SK-N-MC (cell line): ENCODE measurements around the gene SLC25A42.

Experiments
- DNase-seq: peaks from one replicate; pipeline ENCODE4 v3.0.0-alpha.2; 2011; ENCODE audit warnings: low read depth, low spot score
- H3K27ac ChIP-seq: fragments of 200-600 bp; sonication (generic); 2 replicates; pipeline ENCODE4 v1.5.1; 2016; ENCODE audit warnings: mixed run types
- H3K36me3 ChIP-seq: fragments of 200-600 bp; sonication (generic); 2 replicates; pipeline ENCODE4 v1.6.1; 2017; ENCODE audit warnings: antibody characterized with exemption, low read length, mixed read lengths; ENCODE audit not compliant: insufficient read depth
- H3K4me3 ChIP-seq: fragments of 200-600 bp; sonication (generic); 2 replicates; pipeline ENCODE4 v1.5.1; 2016
- H3K9ac ChIP-seq: fragments of 200-600 bp; sonication (generic); 2 replicates; pipeline ENCODE4 v1.8.0; 2017; ENCODE audit warnings: mixed run types, mixed read lengths; ENCODE audit not compliant: insufficient read length
- H3K9me3 ChIP-seq: fragments of 200-600 bp; sonication (generic); 2 replicates; pipeline ENCODE4 v1.6.1; 2017; ENCODE audit warnings: low read depth, mild to moderate bottlenecking, antibody characterized with exemption, low read length, moderate library complexity, mixed read lengths
- EZH2 ChIP-seq: fragments of 200-600 bp; sonication (generic); IDR thresholded peaks from one replicate; pipeline ENCODE4 v1.6.1; 2017; ENCODE audit warnings: antibody characterized with exemption
- FOXP2 ChIP-seq: optimal IDR thresholded peaks from 2 replicates; pipeline ENCODE3; 2011; ENCODE audit warnings: mild to moderate bottlenecking, moderate library complexity; ENCODE audit not compliant: insufficient read depth; ENCODE audit errors: extremely low read length, control extremely low read depth
- POLR2AphosphoS5 ChIP-seq: IDR thresholded peaks from 2 replicates; pipeline ENCODE4 v1.6.1; 2012; ENCODE audit warnings: mild to moderate bottlenecking, low read depth, low read length, borderline replicate concordance

The SLC25A42 gene

DNA sequence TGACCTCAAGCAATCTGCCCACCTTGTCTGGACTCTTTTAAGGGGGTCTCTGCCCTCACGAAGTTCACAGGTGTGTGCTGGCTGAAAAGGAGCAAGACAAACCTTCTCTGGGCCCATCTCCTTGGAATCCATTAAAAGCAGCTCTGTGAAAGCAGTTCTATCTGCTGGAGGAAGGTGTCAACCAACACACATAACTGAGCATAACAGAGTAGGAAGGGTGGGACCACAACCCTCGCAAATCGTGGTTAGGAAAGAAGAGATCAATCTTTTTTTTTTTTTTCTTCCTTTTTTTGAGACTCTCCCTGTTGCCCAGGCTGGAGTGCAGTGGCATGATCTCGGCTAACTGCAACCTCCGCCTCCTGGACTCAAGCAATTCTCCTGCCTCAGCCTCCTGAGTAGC is 31.9 kb upstream of the SLC25A42 start:
- peaks cover 59% of the 10 kb centered on the region for H3K36me3 ChIP-seq
- TF ChIP-seq FOXP2 = no peak
- TF ChIP-seq EZH2 = no peak
- TF ChIP-seq POLR2AphosphoS5 = no peak
- peak overlapping the region; percentile 81 for H3K4me3 ChIP-seq
- DNase-seq = no peak
- H3K9ac ChIP-seq = peak overlapping the region; percentile 41
- H3K9me3 ChIP-seq = no peaks in the 10 kb centered on the region
- no peak overlapping the region for H3K27ac ChIP-seq

DNA sequence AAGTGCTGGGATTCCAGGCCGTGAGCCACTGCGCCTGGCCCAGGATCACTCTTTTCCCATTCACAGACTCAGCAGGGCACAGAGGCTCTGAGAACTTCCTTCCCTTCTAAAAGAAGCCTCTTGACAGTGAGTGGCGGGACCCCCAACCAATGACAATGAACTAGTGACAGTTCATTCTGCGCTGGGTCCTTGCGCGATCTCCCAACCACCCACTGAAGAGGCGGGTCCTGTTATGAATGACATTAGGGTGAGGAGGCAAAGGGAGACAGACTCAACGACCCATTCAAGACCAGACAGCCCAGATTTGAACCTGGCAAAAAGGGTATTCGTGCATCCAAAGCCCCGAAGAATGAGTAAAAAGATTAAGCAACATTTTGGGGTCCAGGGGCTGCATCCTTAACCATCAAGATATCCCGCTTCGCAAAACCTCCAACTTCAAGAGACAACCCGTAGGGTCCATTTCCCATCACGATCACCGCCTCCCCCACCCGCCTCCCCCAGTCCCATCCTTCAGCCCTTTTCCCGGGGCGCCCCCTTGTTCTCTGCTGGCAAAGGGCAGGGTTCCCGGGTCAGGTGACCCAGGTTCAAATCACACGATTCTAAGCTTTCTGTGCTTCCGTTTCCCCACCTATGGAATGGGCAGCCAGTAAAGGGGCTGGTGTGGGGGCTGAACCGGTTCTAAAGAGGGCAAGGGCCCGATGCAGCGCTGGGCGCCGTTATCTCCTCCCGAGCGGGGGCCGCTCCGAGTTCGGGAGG is 31.2 kb upstream of the SLC25A42 start:
- peaks cover 60% of the 10 kb centered on the region for H3K36me3 ChIP-seq
- peak overlapping the region; percentile 81 for H3K4me3 ChIP-seq
- no peaks in the 10 kb centered on the region for H3K9me3 ChIP-seq
- peak overlapping the region; percentile 84 for H3K27ac ChIP-seq
- DNase-seq = peak; percentile 93
- H3K9ac ChIP-seq = peak overlapping the region; percentile 94
- TF ChIP-seq EZH2 (no peak), POLR2AphosphoS5 (peak; percentile 58; the same call in 1 of the 2 replicates), FOXP2 (no peak)

DNA sequence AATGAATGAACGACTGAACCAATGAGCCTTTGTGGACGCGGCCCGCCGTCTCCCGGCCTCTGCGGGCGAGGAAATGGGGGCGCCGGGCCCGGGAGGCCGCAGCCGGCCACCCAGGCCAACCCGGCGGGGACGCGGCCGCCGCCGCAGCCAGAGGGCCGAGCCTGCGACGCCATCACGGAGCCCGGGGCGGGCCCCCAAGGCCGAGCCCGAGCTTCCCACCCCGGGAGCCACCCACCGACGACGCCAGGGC is 30.7 kb upstream of the SLC25A42 start:
- no peak for DNase-seq
- Histone ChIP-seq H3K27ac (peak overlapping the region; percentile 84), H3K9me3 (no peaks in the 10 kb centered on the region), H3K36me3 (peaks cover 60% of the 10 kb centered on the region), H3K9ac (peak overlapping the region; percentile 94), H3K4me3 (peak overlapping the region; percentile 81)
- TF ChIP-seq FOXP2 (no peak), EZH2 (no peak), POLR2AphosphoS5 (no peak)

DNA sequence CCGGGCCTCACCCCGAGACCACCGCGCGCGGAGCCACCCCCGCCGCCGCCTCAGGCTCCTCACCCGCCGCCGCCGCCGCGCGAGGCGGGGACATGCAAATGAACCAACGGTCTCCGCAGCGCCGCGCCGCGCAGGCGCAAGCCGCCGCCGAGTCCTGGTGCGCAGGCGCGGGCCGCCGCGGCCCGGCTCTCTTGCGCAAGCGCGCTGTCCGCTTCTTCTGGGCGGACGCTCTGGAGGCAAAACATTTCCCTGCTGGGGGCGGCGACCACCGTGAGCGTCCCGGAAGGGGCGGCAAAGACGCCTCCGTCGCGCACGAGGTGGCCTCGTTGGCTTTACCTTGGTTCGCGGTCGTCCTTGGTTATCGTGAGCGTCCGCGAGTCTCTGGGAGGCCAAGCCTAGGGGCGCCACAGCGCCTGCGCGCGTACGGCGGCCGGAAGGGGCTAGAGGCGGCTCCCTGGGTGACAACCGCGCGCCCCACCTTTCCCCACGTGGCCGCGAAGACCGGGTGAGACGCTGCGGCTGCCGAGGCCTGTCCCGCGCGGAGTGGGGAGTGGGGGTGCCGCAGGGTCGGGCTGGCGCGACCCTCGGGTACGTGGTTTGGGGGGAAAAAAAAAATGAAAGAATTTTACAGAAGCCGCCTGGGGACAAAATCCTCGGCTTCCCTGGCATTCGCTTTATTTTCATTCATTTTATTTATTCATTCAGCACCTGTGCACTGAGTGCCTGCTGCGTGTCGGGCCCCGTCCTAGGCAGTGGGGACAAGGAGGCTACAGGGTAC is 30.2 kb upstream of the SLC25A42 start, which contains the start of the genes ARMC6 and SUGP2:
Gene ARMC6 (plus strand): TSS at position 178 of the 778 bp plus-strand sequence. CDS start 607 bp downstream, outside the sequence.
Gene SUGP2 (minus strand): TSS at position 92 of the 778 bp plus-strand sequence. CDS start 2,446 bp downstream, outside the sequence.
- H3K36me3 ChIP-seq = peaks cover 60% of the 10 kb centered on the region
- peak; percentile 47 for DNase-seq

DNA sequence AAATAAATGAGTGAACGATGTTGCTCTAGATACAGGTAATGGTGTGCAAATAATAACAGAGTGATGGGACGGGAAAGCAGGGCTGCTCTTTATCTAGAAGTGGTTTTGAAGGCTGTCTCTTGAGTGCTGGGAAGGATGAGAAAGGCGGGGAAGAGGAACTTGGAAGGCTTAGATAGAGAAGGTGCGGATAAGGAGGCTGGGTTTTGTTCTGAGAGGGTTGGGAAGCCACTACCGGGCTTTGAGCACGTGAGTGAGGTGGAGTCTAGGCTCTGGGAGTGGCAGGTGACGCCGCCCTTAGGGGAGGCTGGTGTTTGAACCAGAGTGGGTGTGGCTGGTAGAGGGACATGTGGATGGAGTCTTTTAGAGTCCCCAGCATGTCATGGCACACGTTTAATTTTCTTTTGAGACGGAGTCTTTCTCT is 29.6 kb upstream of the SLC25A42 start:
- peak; percentile 48 for DNase-seq
- H3K27ac ChIP-seq = peak overlapping the region; percentile 84
- H3K36me3 ChIP-seq = peaks cover 58% of the 10 kb centered on the region
- peak overlapping the region; percentile 81 for H3K4me3 ChIP-seq
- peak; percentile 49; the same call in 1 of the 2 replicates for TF ChIP-seq POLR2AphosphoS5
- TF ChIP-seq FOXP2 = no peak
- TF ChIP-seq EZH2 = no peak
- H3K9me3 ChIP-seq = no peaks in the 10 kb centered on the region
- peak overlapping the region; percentile 72 for H3K9ac ChIP-seq

More for the DNA sequence above, 30.2 kb upstream of the SLC25A42 start, which contains the start of the genes ARMC6 and SUGP2:
- TF ChIP-seq POLR2AphosphoS5 (peak; percentile 64), FOXP2 (peak; percentile 61), EZH2 (no peak)
- peak within 1 kb of the TSS; percentile 81 for H3K4me3 ChIP-seq
- peak within 1 kb of the TSS; percentile 94 for H3K9ac ChIP-seq
- no peaks in the 10 kb centered on the region for H3K9me3 ChIP-seq
- H3K27ac ChIP-seq = peak within 1 kb of the TSS; percentile 84

DNA sequence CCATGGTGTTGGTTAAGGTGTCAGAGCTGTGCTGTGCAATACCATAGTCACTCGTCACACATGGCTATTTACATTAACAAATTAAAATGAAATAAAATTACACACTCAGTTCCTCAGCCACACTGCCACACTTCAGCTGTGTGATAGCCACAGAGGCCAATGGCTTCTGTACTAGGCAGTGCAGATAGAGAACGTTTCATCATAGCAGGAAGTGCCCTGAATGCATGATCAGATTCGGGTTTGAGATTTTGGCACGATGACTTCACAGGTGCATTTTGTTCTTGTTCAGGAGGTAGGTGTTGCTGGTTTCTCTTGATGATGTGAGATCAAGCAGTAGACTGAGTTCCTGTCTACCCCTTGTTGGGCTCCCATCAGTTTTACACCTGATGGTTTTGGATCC is 23.9 kb upstream of the SLC25A42 start:
- Histone ChIP-seq H3K9me3 (no peaks in the 10 kb centered on the region), H3K9ac (no peak overlapping the region), H3K36me3 (peaks cover 68% of the 10 kb centered on the region), H3K4me3 (no peak overlapping the region), H3K27ac (peak overlapping the region; percentile 46; the same call in 1 of the 2 replicates)
- DNase-seq = no peak
- no peak for TF ChIP-seq POLR2AphosphoS5
- TF ChIP-seq FOXP2 = no peak
- no peak for TF ChIP-seq EZH2

DNA sequence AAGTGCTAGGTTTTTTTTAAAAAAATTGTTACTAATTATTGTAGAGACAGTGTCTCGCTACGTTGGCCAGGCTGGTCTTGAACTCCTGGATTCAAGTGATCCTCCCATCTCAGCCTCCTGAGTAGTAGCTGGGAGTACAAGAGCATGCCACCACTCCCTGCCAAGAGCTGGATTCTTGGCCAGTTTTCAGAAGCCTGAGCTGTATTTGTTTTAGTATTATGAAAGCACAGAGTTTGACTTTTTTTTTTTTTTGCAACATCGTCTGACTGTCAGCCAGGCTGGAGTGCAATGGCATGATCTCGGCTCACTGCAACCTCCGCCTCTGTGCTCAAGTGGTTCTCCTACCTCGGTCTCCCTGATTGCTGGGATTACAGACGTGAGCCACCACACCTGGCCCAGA is 23.4 kb upstream of the SLC25A42 start:
- DNase-seq = no peak
- no peak for TF ChIP-seq POLR2AphosphoS5
- TF ChIP-seq FOXP2 = no peak
- TF ChIP-seq EZH2 = no peak
- no peak overlapping the region for H3K9ac ChIP-seq

DNA sequence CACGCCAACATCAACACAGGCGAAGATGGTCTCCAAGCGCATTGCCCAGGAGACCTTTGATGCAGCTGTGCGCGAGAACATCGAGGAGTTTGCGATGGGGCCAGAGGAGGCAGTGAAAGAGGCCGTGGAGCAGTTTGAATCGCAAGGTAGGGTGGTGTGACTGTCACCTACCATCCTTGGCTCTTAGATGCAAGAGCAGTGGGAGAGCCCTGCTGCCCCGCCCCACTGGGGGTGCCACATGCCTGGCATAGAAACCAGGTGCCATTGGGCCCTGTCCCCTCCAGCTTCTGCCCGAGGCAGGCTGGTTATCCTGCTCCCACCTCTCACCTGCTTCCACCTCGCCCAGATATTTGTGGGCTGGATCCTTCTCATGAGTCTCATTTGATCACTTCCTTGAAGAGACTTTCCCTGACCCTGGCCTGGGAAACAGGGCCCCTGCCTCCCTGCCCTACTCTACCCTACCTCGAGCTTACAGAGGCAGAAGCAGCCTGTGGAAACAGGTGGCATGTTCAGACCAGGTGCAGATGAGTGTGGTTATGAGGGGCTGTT is 21.0 kb upstream of the SLC25A42 start:
- Histone ChIP-seq H3K9ac (no peak overlapping the region), H3K27ac (no peak overlapping the region), H3K9me3 (no peaks in the 10 kb centered on the region), H3K36me3 (peaks cover 48% of the 10 kb centered on the region), H3K4me3 (no peak overlapping the region)
- TF ChIP-seq POLR2AphosphoS5 (no peak), EZH2 (no peak), FOXP2 (no peak)
- DNase-seq = no peak

More for the DNA sequence above, 23.4 kb upstream of the SLC25A42 start:
- no peaks in the 10 kb centered on the region for H3K9me3 ChIP-seq
- H3K36me3 ChIP-seq = peaks cover 64% of the 10 kb centered on the region
- H3K27ac ChIP-seq = no peak overlapping the region
- no peak overlapping the region for H3K4me3 ChIP-seq
